Superior temporal gyrus (tissue), 1 donor: ENCODE data around the gene PLEKHA7.

Experiments
- DNase-seq: peaks from one replicate; pipeline ENCODE4 v3.0.0-alpha.2; 2016; ENCODE audit errors: extremely low spot score

Gene PLEKHA7

DNA sequence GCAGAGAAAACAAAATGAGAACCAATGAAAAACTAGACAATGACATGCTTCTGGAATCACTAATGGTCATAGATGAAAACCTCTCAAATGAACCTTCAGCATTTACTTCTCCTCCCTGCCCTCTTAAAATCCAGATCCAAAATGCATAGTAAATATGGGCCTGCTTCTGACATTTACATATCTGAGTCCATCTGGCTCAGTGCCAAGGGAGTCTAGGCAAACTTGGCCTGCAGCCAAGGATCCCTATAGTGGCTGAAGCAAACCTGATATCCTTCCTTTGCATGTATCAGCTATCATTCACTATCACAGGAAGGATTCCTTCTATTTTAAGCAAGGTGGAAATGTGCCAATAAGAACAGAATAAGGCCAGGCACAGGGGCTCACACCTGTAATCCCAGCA is 170.9 kb downstream of the PLEKHA7 start:
- DNase-seq, result no peak

DNA sequence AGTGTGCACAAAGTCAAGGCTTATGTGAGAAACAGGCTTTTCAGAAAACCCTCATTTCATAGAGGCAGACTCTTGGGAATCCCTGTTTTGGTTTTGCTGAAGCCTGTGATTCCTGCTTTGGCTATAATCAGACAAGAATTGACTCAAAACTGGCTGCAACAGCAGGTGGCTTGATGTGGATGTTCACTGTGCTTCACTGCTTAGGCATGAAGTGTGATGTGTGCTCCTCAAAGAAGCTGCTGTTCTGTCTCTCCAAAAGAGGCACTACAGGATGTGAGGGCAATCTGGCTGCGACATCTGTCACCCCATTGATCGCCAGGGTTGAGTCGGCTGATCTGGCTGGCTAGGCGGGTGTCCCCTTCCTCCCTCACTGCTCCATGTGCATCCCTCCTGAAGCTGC is 172.2 kb downstream of the PLEKHA7 start:
- DNase-seq, result no peak

GRCh38 chr11:16841481-16841880 is 172.7 kb downstream of the PLEKHA7 start:
- DNase-seq, result no peak

DNA sequence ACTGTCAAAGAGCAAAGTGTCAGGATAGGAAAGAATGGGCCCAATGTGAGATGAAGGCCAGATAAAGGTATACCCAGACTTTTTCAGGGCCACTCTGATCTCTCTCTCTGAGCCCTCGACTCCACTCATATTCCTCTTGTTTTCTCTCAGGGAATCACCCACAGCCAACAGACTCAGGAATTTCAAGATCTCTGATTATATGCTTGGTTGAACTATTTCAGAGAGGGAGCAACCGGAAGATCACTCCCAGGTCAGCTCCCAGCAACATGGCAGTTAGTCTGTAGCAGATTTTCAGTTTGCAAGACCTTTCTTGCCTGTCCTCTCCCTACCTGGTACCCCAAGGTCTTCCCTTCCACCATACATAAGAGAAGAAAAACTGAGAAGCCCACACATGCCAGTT is 173.3 kb downstream of the PLEKHA7 start:
- DNase-seq, result no peak

DNA sequence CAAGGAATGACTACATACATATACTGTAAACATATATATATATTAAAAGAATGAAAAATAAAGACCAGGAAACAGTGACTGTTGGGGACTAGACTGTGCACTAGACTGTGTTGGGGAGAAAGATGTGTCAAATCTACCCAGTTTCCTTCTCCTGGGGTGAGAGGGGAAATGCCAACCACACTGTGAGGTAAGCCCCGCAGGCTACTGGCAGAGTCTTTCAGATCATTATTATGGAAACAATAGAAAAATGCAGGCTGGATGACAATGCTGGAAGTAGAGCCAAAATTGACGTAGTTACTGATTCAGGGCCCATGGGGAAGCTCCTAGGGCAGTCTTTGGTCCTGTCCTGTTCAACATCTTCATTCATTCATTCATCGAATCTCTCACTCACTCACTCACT is 174.4 kb downstream of the PLEKHA7 start:
- no peak for DNase-seq

DNA sequence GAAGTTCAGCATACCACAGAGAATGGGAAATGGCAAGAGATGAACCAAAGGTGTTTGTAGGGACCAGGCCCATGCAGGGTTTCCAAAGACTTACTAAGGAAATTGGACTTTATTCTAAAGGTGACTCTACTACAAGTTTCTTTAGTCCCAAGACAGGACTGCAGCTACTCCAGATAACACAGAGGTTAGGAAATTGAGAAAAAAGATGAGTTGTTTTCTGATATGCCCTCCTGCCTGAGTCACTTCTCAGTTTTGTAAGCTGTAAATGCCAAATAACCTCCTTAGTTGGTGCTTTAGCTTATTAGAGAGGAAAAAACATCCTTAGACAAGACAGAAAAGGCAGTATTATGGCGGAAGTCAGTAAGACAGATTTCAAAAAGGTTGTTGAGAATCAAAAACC is 179.8 kb downstream of the PLEKHA7 start:
- DNase-seq, result no peak

GRCh38 chr11:16833026-16833425 is 181.2 kb downstream of the PLEKHA7 start:
- no peak for DNase-seq

DNA sequence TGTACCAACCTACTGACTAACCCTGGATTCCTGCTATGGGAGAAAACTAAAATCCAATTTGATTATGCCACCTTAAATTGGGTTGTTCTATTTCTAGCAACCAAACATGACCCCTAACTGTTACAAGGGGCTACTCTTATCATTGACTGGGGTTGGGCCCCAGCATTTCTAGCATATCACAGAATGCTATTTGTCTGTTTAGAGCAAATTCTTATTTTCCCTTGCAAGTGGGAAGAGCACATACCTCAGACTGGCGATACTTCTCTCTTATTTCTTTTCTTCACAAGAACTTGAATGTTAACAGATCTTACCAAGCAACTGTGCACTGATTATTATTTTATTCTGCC is 182.0 kb downstream of the PLEKHA7 start:
- no peak for DNase-seq

GRCh38 chr11:16831316-16832192 is 182.7 kb downstream of the PLEKHA7 start:
- DNase-seq, result no peak

DNA sequence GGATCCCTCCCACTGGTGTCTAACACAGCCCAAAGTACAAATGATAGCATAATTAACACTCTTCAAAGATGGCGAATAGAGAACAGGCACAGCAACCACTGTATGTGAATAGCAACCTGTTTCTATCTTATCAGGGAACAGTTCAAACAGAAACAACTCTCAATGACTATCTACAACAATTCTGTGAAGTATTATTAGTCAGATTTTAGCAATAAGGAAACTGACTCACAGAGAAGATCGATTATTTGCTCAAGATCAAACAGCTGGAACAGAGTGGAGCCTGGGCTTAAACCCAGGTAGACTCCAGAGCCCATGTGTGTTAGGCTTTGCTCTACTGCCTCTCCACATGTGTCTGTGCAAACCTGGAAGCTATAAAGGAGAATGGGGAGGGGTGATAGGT is 187.1 kb downstream of the PLEKHA7 start:
- DNase-seq, result no peak

- no peak for DNase-seq
Measured at GRCh38 chr11:16825968-16826367, 188.2 kb downstream of the PLEKHA7 start.

- DNase-seq, result no peak
Measured at GRCh38 chr11:16825101-16825500, 189.1 kb downstream of the PLEKHA7 start.

DNA sequence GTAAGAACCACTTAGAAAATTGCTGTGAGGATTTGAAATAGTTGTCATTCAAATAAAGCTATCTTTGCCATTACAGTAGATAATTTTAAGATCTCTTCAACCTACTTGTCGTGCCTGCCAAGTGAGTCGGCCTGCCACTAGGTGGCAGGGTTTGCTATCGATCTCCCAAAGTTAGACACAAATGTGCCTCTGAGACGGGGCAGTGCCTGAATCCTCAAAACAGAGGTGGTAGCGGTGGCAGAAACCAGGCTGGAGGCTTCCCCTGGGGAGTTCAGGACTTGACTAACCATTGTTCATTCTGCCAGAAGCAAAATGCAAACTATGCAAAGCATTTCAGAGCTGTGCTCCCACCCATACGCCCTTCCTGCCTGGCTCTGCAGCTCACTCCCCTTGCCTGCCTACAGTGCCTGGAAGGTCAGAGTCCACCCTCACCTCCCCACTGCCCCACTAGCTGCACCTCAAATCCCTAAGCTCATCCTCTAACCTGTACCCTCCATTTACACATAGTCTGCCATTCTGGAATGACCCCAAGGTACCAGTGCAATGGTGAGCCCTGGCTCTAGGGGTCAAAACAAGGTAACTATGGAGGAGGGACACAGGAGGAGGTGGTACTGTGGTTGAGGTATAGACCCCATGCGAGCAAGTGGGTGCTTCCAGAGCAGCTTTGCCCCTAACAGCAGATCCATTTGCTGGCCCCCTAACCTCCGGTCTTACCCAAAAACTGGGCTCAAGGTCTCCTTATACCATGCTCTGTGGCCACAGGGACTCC is 193.7 kb downstream of the PLEKHA7 start:
- DNase-seq, result peak; percentile 84

DNA sequence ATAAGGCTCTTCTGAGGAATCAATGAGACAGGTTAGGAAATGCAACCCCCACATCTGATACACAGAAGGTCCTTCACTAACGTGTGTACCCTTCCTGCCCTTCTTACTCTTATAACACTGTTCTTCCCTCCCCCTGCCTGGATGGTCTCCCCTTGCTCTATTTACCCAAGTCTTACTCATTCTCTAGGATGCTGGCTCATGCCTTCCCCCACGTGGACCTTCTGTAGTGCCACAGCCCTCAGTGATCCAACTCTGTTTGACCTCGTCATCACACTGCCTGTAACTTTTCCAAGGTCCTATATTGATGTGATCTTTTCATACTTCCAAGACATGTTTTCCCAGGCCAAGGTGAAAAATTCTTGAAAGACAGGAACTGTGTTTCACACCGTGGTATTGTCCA is 195.9 kb downstream of the PLEKHA7 start:
- no peak for DNase-seq

- DNase-seq, result peak; percentile 44
Measured at GRCh38 chr11:16817351-16817750, 196.9 kb downstream of the PLEKHA7 start.

- no peak for DNase-seq
Measured at GRCh38 chr11:16816358-16817270, 197.6 kb downstream of the PLEKHA7 start.

DNA sequence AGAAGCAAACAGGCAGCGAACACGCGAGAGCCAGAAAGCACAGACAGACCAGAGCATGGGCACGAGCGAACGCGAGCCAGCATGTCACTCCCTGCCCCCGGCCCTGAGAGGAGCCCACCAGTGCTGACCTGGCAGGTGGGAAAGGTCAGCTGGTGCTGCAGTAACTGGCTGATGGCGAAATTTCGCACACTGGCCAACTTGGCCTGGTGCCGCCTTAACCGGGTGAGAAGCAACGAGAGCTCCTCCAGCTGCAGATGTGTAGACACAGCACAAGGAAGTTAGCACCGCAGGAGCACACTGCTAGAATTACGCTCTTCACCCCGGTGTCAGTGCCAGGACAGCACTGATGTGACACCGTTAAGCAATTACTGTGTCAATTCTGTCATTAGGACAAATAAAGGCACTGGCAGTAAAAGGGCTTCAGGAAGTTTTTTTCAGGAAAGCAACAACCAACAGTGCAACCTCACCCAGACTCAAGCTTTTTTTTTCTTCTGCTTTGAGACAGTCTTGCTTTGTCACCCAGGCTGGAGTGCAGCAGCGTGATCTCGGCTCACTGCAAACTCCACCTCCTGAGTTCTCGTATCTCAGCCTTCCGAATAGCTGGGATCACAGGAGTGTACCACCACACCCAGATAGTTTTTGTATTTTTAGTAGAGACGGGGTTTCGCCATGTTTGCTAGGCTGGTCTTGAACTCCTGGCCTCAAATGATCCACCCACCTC is 199.0 kb downstream of the PLEKHA7 start:
- DNase-seq, result peak; percentile 50

DNA sequence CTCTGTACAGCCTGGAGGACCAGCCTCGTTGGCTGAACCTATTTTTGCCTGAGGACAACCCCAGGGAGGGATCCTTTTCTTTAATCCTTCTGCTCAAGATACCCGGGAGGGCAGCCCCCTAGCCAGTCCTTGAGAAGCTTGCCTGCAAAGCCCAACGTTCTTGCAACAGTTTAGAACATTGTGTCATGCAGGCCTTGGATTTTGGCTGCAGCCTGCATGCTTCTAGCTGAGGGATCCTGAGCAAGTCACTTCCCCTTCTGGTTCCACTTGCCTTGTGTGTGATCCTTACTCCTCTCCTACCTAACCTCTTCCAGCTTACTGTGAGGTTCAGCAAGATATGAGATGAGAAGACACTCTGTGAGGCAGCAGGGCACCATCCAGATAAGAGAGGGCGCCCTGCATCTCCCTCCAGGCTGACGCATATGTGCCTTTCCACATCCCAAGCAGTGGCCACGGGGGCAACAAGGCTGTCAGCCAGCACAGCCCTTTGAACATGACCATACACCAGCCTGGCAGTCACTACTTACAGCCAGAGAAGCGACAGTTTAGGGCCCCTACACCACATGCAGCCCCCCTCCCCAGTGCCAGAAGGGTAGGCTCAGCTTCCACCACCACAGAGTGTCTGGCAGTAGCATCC is 199.7 kb downstream of the PLEKHA7 start:
- DNase-seq, result no peak

DNA sequence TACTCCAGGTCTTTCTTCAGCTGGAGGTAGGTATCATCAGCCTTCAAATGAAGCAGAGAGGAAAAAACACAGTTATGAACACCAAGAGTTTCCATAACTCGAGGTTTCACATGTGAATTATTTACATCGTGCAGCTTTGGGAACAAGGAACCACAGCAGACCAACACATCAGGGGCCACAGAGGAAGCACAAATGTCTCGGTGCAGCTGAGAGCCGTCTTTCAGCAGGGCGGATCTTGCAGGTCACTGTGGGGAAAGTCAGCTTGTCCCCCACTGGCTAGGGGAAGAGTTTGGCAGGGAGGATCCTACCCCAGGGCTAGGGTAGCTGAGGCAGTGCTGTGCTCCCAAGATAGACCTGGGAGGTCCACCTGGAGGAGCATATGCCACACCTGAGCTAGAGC is 201.1 kb downstream of the PLEKHA7 start:
- no peak for DNase-seq

DNA sequence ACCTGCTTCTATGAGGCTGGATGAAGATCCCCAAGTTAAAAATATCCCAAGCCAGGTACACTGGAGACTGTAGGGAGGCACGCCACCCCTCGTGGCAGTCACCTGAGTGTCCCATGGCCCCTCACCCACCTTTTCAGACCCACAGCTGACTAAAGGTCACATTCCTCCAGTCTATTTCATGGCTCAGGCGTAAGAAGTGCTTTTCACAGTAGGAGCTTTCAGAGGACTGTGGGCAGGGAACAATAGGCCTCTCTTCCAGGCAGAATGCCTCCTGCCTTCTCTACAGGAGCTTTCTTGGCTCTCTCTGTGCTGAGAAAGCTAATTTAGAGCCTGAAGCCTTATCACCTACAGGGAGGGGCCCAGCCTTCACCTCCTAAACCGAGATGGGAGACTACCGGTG is 201.9 kb downstream of the PLEKHA7 start:
- DNase-seq, result no peak
